ENCODE measurements around the gene KLC1.

The KLC1 gene

DNA sequence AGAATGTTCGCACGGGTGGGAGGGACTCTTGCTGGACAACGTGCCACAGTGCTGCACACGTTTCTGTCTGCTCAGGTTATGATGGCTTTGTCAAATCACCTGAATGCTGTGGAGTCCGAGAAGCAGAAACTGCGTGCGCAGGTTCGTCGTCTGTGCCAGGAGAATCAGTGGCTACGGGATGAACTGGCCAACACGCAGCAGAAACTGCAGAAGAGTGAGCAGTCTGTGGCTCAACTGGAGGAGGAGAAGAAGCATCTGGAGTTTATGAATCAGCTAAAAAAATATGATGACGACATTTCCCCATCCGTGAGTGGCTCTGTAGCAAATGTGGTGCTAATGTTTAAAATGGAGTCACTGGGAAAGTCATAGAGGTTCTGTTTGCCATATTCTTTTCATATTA, 28.5 kb downstream of the KLC1 start:
- no peak for DNase-seq (ENCODE audit: low read depth, low spot score)

DNA sequence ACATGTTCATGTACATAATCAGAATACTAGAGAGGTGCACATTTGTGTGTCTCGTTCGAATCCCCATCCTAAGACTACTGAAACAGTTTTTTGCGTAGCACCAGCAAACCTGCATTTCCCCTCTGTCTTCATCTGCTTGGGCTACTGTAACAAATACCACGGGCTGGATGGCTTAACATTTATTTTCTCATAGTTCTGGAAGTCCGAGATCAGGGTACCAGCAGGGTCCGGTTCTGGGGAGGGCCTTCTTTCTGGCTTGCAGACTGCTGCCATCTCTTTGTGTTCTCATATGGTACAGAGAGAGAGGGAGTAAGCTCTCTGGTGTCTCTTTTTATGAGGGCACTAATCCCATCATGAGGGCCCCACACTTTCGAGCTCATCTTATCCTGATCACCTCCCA, 30.6 kb downstream of the KLC1 start:
- no peak for DNase-seq (ENCODE audit: low read depth, low spot score)

DNA sequence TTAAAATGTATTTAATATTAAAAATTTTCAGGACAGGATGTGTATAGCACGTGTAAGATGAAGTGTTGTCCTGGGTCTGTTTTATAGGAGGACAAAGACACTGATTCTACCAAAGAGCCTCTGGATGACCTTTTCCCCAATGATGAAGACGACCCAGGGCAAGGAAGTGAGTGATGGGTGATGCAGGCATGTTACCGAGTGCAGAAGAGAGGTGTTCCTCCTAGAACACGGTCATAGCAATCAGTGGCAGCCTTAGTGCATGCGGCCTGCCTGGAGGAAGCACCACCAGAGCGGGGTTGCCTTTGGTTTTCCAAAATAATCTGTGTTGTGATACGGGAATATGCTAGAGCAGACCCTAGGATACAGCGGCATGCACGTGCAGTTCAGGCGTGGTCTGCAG, 33.0 kb downstream of the KLC1 start:
- no peak for DNase-seq (ENCODE audit: low read depth, low spot score)

DNA sequence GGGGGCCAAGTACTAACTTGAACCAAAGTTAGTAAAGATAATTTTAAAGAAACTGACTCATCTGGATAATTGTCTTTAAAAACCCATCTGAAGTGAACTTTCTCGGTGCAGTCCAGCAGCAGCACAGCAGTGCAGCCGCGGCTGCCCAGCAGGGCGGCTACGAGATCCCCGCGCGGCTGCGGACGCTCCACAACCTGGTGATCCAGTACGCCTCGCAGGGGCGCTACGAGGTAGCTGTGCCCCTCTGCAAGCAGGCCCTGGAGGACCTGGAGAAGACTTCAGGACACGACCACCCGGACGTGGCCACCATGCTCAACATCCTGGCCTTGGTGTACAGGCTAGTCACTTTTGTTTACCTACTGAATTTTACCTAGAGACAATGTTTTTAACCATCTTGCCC, 33.6 kb downstream of the KLC1 start:
- no peak for DNase-seq (ENCODE audit: low read depth, low spot score)

DNA sequence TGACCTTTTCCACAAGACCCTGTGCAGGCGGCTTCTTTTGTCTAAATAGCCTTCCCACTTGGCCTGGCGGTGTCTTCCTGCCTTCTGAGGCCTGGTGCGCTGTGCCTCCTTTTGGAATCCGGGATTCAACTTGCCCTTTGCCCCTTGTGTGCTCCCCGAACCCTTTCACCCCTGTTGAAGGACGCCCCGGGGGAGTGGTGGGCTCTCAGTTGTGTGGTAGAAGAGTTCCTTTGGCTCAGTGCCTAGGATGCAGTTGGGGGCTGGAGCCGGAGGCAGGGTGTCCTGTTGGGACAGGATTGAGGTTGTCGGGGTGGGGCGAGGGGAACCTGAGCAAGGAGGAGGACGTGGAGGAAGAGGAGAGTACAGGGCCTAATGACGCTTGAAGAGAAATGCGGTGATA, 34.5 kb downstream of the KLC1 start:
- DNase-seq (ENCODE audit: low read depth, low spot score): no peak

DNA sequence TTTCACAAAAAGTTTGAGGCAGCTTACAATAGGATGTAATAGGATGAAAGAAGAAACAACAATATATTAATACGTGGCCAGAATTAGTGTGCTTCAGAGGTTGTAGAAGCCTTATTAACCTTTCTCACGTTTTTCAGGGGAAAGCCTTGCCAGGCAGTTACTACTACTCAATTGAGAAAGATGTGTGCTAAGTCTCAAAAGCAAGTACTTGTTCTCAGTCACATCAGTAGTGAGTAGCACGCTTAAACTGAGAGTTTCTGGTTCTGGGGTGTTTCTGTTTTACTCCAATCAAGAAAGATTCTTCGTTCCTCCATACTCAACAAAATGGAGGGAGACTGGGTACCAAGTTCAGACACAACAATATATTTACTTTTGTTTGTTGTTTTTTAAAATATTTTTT, 38.7 kb downstream of the KLC1 start:
- no peak for DNase-seq (ENCODE audit: low read depth, low spot score)

DNA sequence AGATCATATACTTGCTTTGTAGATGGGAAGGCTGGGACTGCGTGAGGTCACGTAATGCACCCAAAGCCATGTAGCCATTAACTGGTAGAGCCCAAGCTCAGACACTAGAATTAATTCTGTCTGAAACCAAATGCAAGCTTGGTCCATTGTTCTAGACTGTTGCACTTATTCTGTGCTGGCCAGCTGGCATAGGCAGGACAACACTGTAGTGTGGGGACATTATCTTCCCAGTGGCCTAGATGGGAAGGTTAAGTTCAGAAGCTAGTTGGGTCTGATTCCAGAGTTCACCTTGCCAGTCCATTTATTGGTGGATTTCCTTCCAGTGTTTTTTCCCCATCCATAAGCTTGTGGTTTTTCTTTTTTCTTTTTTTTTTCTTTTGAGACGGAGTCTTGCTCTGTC, 39.1 kb downstream of the KLC1 start:
- DNase-seq (ENCODE audit: low read depth, low spot score): no peak

DNA sequence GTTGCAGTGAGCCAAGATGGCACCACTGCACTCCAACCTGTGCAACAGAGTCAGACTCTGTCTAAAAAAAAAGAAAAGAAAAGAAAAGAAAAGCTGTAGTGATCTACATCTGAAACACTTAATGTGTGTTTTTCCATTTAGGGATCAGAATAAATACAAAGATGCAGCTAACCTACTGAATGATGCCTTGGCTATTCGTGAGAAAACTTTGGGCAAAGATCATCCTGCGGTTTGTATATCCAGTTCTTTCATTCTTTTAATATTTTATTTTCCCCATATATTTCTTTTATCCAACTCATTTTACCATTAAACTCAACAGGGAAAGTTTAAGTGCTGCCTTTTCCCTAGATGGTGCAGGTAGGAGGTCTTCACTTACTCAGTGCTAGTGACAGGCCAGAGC, 40.4 kb downstream of the KLC1 start:
- no peak for DNase-seq (ENCODE audit: low read depth, low spot score)

DNA sequence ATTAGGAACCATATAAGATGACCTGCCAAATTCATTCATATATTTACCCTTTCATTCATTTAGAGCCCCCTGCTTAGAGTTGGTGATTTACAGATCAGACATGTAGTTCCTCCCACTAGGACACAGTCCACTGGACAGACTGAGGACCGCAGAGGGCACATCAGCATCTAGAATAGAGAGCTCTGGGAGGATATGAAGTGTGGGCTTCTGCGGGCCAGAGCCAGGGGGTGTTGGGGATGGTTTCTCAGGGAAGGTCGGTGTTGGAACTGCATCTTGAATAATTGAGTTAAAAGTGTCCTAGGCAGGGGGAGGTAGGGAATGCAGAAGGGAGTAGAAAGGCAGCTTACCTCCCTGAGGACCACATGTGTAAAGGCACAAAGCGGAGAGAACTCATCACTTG, 42.9 kb downstream of the KLC1 start:
- DNase-seq (ENCODE audit: low read depth, low spot score): no peak

DNA sequence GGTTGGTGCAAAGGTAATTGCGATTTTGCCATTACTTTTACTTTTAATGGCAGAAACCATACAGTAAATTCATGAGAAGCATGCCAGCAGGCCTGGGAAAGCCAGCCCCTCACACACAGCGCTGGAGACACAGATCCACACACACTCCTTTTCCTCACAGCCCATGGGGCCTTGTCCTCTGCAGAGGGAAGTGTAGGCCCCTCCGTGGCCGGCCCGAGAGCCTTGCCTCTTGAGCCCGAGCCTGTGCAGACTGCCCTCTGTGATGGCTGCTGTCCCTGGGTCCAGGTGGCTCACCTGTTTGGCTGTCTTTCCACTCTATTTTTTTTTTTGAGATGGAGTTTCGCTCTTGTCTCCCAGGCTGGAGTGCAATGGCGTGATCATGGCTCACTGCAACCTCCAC, 46.9 kb downstream of the KLC1 start:
- DNase-seq (ENCODE audit: low read depth, low spot score): no peak

DNA sequence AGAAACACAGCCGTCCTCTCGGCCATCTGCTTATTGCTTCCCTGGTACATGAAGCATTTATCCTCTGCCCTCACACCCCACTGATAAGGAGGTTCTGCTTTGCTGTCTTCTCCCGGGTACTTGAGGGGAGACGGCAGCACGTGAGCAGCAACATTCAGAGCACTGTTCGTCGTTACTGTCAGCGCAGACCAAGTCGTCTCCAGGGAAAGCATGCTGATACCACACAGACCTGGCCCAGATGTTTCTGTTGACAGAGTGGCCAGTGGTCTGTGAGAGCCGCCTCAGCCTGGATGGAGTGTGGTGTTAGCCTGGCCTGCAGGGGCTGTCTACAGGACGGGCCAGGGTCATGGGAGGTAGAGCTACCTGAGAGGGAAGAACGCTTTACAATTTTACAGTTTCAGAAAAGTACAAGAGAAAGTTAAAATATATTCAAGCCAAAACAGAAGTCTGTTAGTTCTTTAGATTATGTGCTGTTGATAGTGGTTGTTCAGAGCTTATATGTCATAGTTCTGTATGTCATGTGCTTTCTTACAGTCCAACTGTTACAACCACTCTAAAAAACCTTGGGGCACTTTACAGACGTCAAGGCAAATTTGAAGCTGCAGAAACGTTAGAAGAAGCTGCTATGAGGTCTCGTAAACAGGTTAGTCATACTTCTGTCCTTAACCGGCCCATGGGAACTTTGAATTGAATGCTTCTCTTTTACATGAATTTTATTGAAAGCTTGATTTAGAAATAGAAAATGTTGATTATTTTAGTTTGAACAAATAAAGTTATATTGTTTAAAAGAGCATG, 48.1 kb downstream of the KLC1 start:
- no peak for DNase-seq (ENCODE audit: low read depth, low spot score)

DNA sequence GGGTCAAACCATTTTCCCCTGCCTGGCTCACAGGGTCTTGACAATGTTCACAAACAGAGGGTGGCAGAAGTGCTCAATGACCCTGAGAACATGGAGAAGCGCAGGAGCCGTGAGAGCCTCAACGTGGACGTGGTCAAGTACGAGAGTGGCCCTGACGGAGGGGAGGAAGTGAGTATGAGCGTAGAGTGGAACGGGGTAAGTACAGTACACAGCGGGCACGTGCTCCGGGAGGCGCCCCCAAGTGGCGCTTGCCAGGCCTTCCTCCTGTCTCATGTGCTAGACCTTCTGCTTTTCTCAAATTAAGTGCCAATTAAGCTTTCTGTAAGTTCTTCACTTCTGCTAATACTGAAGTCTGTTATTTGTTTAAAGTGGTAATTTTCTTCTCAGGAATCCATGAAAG, 50.3 kb downstream of the KLC1 start:
- DNase-seq (ENCODE audit: low read depth, low spot score): no peak

DNA sequence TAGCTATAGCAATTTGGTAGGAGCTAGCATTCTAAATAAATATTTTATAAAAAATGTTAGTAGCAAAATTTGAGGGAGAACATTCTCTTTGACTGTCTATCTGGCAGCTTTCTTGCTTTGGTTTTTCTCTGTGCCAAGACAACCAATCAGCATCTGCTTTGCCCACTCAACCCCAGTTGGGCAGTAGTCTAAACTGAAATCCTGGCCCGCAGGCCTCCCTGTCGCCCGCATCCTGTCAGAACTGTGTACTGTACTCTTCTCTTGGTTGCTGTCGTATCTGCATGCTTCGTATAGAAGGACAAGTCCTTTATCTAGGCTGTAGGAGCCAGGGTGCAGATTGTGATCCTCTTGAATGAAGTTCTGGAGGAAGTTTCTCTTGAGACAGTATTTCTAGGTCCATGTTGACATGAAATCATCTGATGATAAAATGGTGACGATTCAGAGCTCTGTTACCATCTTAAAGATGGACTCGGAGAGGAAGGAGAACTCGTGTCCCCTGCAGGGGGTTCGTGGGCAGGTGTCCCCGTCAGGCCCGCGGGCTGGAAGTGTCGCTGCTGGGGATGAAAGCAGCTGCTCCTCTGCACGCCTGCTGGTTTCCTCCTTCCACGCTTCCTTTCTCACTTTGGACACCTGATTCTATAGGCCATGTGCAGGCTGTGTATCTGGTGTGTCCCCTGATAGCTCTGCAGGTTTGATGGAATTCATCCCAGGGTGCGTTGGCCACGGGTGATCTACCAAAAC, 51.6 kb downstream of the KLC1 start:
- no peak for DNase-seq (ENCODE audit: low read depth, low spot score)

DNA sequence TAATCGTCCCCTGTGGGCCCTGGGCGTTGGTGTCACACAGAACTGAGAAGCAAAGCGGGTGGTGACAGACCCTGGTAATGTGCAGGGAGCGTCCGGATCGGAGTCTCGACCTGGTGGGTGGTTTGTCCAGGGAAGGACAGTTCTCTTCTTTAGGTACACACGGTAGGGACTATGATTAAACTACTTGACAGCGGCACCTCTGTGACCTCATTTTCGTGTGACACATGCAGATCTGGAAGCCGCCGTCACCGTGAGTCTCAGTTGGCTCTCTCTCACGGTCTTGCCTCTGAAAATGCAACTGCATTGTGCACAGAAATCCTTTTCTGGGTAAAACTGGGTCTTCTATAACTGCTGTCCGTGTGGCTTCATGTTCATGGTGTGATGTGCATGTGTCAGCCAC, 54.1 kb downstream of the KLC1 start:
- no peak for DNase-seq (ENCODE audit: low read depth, low spot score)

DNA sequence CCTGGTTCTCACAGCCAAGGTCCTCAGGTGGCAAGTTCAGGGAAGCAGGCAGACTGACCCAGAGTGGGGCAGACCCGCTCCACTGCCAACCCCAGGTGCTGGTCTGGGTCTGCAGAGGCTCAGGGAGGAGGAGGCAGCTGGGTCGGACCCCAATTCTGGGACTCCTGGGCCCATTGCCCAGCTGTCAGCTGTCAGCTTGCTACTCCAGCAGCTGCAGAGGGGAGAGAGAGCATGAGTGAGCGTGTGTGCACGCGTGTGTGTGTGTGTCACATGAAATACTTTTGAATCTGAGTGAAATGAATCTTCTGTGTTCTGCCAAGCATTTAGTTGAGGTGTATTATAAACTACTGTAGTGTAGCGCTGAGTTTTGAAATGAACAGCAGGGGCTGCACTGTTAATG, 55.5 kb downstream of the KLC1 start:
- no peak for DNase-seq (ENCODE audit: low read depth, low spot score)

DNA sequence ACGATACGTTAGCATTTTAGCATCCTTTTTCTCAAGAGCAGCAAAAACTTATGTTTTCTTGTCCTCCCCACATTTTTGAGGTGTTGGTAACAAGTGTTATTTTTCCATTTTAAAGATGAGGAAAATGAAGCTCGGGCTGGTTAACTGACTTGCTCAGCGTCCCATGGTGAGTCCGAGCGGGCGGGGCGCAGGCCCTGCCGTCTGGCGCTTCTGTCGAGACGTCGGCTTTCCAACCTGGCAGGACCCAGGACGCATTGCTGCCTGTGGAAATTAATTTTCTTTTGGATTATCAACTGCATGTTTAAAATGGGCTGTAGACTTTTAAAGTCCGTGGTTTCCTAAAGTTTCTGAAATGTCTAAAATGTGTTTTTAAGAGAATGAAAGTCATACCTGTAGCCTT, 55.9 kb downstream of the KLC1 start:
- DNase-seq (ENCODE audit: low read depth, low spot score): no peak

DNA sequence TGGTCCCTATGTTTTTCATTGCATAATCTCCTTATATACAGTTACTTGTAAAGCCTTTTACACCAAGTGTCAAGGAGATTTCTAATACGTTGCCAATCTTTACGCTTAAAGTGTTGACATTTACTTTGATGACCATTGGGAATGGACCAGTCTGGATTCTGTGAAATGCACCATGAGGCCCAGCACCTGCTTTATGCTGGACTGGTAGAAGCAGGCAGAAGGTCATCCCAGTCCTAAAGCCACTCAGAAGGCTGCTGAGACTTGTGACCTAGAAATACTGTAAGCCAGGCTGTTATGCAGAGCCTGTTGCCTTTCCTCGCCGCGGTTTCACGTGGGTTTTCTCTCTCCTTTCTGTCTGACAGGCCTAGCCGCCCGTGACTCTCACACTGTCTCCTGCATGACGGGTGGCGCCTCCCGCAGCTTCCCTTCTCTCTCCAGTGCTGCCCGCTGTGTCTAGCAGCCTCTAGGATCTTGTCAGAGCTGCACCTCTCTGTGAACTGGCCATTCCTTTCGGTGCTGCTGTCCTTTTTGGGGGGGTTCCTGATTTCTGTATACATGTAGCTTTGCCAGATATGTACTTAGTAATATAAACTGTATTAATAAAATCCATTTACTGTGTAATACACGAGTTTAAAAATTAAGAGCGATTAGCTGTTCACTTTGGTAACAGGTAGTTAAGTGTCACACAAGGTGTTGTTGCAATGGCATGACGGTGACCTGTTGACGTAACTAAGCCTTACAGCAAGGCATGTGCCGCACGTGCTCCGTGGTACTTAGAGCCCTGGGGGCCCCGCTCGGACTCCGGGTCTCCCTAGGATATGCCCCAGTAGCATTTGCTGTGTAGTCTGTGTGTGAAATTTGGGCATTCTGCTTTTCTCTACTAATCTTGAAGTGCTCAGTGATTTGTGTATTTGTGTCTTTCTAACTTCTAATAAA, 56.5 kb downstream of the KLC1 start:
- DNase-seq (ENCODE audit: low read depth, low spot score): no peak

DNA sequence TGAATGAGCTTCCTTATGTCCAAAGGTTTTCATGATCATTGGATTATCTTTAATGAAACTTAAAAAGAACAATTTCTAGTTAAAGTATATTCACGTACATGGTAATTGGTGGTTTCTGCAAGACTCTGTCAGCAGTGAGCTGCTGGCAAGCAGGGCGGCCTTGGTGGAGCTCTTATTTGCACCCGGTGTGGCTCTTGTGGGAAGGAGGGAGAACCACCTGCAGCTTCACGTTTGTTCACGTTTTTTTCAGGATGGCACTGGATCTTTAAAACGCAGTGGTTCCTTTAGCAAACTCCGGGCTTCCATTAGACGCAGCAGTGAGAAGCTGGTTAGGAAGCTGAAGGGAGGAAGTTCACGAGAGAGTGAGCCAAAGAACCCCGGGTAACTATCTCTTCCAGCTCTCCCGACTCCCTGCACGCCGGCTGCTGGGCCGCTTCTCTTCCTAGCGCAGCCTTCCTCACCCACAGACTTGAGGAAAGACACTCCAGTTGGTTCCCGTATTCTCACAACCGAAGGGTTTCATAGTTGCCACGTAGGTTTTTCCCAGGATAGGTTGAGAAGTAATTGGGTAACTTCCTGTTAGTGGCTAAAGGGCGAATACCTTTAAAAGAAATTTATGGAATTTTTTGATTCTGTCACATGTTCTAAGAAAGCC, 57.9 kb downstream of the KLC1 start:
- DNase-seq (ENCODE audit: low read depth, low spot score): no peak

DNA sequence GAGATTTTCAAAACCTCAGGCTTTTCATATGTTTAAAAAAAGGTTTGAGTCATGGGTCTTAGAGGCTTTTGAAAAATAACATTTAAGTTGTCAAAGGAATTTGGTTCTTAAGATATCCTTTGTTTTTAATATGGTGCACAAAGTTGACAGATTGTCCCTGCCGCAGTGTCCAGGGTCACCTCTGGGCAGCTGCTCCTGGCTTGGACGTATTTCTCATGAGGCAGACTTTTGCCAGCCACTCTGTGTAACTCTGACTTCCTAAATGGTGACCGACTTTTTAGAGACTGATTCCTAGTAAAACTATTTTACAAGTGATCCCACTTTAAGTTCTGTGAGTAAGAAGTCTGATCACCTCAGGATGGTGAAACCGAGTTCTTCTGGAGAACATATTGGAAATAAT, 58.7 kb downstream of the KLC1 start:
- DNase-seq (ENCODE audit: low read depth, low spot score): no peak

DNA sequence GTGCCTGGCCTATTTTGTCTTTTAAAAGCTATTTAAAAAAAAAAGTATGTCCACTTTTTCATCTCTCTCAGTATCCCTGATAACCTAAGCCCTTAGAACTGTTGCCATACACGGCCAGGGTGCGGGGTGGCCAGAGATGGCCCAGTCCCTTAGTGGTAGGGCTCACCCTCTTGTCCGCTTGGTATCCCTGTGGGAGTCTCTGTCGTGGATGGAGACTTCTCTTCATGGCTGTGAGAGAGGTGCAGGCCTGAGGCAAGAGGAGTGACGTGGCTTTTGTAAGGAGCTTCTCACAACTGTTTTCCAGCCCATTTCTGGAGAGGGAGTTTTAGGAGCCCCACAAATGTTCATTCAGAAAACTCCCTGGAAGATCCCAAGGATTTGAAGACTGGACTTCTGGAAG, 59.4 kb downstream of the KLC1 start:
- no peak for DNase-seq (ENCODE audit: low read depth, low spot score)

Data from iPS DF 19.7 (cell line).